ENCODE data around the gene ATE1.

The ATE1 gene

GRCh38 chr10:121854809-121855445 is 72.9 kb downstream of the ATE1 start:
- H3K36me3 ChIP-seq (ENCODE audit: control insufficient read depth in 5 of 5, insufficient read depth in 5 of 5, low read length in 5 of 5): peaks cover 3 to 33% (median 18%) of the 10 kb centered on the region in 5 donors

GRCh38 chr10:121853950-121854349 is 73.9 kb downstream of the ATE1 start:
- Histone ChIP-seq H3K9me3 (ENCODE audit: control insufficient read depth in 5 of 5, low read length in 5 of 5) (no peaks in the 10 kb centered on the region), H3K4me3 (ENCODE audit: low read depth in 1 of 5, low read length in 5 of 5) (no peak overlapping the region), H3K4me1 (ENCODE audit: control insufficient read depth in 5 of 5, insufficient read depth in 5 of 5, low read length in 5 of 5) (no peaks in the 10 kb centered on the region), H3K27me3 (ENCODE audit: control insufficient read depth in 5 of 5, insufficient read depth in 4 of 5, low read length in 5 of 5) (no peaks in the 10 kb centered on the region), H3K36me3 (ENCODE audit: control insufficient read depth in 5 of 5, insufficient read depth in 5 of 5, low read length in 5 of 5) (peaks cover 6 to 34% (median 19%) of the 10 kb centered on the region in 5 donors), H3K9ac (ENCODE audit: low read length in 5 of 5) (no peak overlapping the region), H3K27ac (ENCODE audit: low read depth, low read length) (no peak overlapping the region)

More at GRCh38 chr10:121854809-121855445, 72.9 kb downstream of the ATE1 start:
- Histone ChIP-seq H3K9ac (ENCODE audit: low read length in 5 of 5) (no peak overlapping the region), H3K9me3 (ENCODE audit: control insufficient read depth in 5 of 5, low read length in 5 of 5) (no peaks in the 10 kb centered on the region), H3K4me1 (ENCODE audit: control insufficient read depth in 5 of 5, insufficient read depth in 5 of 5, low read length in 5 of 5) (no peaks in the 10 kb centered on the region), H3K4me3 (ENCODE audit: low read depth in 1 of 5, low read length in 5 of 5) (no peak overlapping the region), H3K27me3 (ENCODE audit: control insufficient read depth in 5 of 5, insufficient read depth in 4 of 5, low read length in 5 of 5) (no peaks in the 10 kb centered on the region), H3K27ac (ENCODE audit: low read depth, low read length) (no peak overlapping the region)

- no peak overlapping the region for H3K4me3 ChIP-seq (ENCODE audit: low read depth in 1 of 5, low read length in 5 of 5)
- H3K36me3 ChIP-seq (ENCODE audit: control insufficient read depth in 5 of 5, insufficient read depth in 5 of 5, low read length in 5 of 5): peaks cover 6 to 29% (median 12%) of the 10 kb centered on the region in 5 donors
- no peaks in the 10 kb centered on the region for H3K4me1 ChIP-seq (ENCODE audit: control insufficient read depth in 5 of 5, insufficient read depth in 5 of 5, low read length in 5 of 5)
- H3K27me3 ChIP-seq (ENCODE audit: control insufficient read depth in 5 of 5, insufficient read depth in 4 of 5, low read length in 5 of 5): no peaks in the 10 kb centered on the region
- no peaks in the 10 kb centered on the region for H3K9me3 ChIP-seq (ENCODE audit: control insufficient read depth in 5 of 5, low read length in 5 of 5)
- no peak overlapping the region for H3K9ac ChIP-seq (ENCODE audit: low read length in 5 of 5)
- H3K27ac ChIP-seq (ENCODE audit: low read depth, low read length): no peak overlapping the region
These were observed 76.0 kb downstream of the ATE1 start for GRCh38 chr10:121851786-121852185.

GRCh38 chr10:121848082-121848481 is 79.7 kb downstream of the ATE1 start:
- H3K4me1 ChIP-seq (ENCODE audit: control insufficient read depth in 5 of 5, insufficient read depth in 5 of 5, low read length in 5 of 5): no peaks in the 10 kb centered on the region
- no peak overlapping the region for H3K9ac ChIP-seq (ENCODE audit: low read length in 5 of 5)
- no peak overlapping the region for H3K4me3 ChIP-seq (ENCODE audit: low read depth in 1 of 5, low read length in 5 of 5)
- peaks cover 0 to 3% (median 0%) of the 10 kb centered on the region in 5 donors for H3K9me3 ChIP-seq (ENCODE audit: control insufficient read depth in 5 of 5, low read length in 5 of 5)
- H3K27ac ChIP-seq (ENCODE audit: low read depth, low read length): no peak overlapping the region
- no peaks in the 10 kb centered on the region for H3K27me3 ChIP-seq (ENCODE audit: control insufficient read depth in 5 of 5, insufficient read depth in 4 of 5, low read length in 5 of 5)
- H3K36me3 ChIP-seq (ENCODE audit: control insufficient read depth in 5 of 5, insufficient read depth in 5 of 5, low read length in 5 of 5): peaks cover 9 to 25% (median 14%) of the 10 kb centered on the region in 5 donors

- no peaks in the 10 kb centered on the region for H3K27me3 ChIP-seq (ENCODE audit: control insufficient read depth in 5 of 5, insufficient read depth in 4 of 5, low read length in 5 of 5)
- no peak overlapping the region for H3K9ac ChIP-seq (ENCODE audit: low read length in 5 of 5)
- H3K4me3 ChIP-seq (ENCODE audit: low read depth in 1 of 5, low read length in 5 of 5): no peak overlapping the region
- H3K4me1 ChIP-seq (ENCODE audit: control insufficient read depth in 5 of 5, insufficient read depth in 5 of 5, low read length in 5 of 5): no peaks in the 10 kb centered on the region
- no peak overlapping the region for H3K27ac ChIP-seq (ENCODE audit: low read depth, low read length)
- H3K9me3 ChIP-seq (ENCODE audit: control insufficient read depth in 5 of 5, low read length in 5 of 5): peaks cover 0 to 3% (median 0%) of the 10 kb centered on the region in 5 donors
- peaks cover 9 to 25% (median 14%) of the 10 kb centered on the region in 5 donors for H3K36me3 ChIP-seq (ENCODE audit: control insufficient read depth in 5 of 5, insufficient read depth in 5 of 5, low read length in 5 of 5)
These were observed 81.3 kb downstream of the ATE1 start for GRCh38 chr10:121846555-121846954.

GRCh38 chr10:121845044-121845784 is 82.6 kb downstream of the ATE1 start:
- peaks cover 6 to 21% (median 10%) of the 10 kb centered on the region in 5 donors for H3K36me3 ChIP-seq (ENCODE audit: control insufficient read depth in 5 of 5, insufficient read depth in 5 of 5, low read length in 5 of 5)
- H3K4me1 ChIP-seq (ENCODE audit: control insufficient read depth in 5 of 5, insufficient read depth in 5 of 5, low read length in 5 of 5): no peaks in the 10 kb centered on the region
- H3K4me3 ChIP-seq (ENCODE audit: low read depth in 1 of 5, low read length in 5 of 5): no peak overlapping the region
- peaks cover 0 to 3% (median 0%) of the 10 kb centered on the region in 5 donors for H3K9me3 ChIP-seq (ENCODE audit: control insufficient read depth in 5 of 5, low read length in 5 of 5)
- no peak overlapping the region for H3K9ac ChIP-seq (ENCODE audit: low read length in 5 of 5)
- H3K27me3 ChIP-seq (ENCODE audit: control insufficient read depth in 5 of 5, insufficient read depth in 4 of 5, low read length in 5 of 5): no peaks in the 10 kb centered on the region
- no peak overlapping the region for H3K27ac ChIP-seq (ENCODE audit: low read depth, low read length)

GRCh38 chr10:121844537-121844936 is 83.3 kb downstream of the ATE1 start:
- peaks cover 3 to 18% (median 10%) of the 10 kb centered on the region in 5 donors for H3K36me3 ChIP-seq (ENCODE audit: control insufficient read depth in 5 of 5, insufficient read depth in 5 of 5, low read length in 5 of 5)
- H3K27me3 ChIP-seq (ENCODE audit: control insufficient read depth in 5 of 5, insufficient read depth in 4 of 5, low read length in 5 of 5): no peaks in the 10 kb centered on the region
- H3K27ac ChIP-seq (ENCODE audit: low read depth, low read length): no peak overlapping the region
- H3K4me1 ChIP-seq (ENCODE audit: control insufficient read depth in 5 of 5, insufficient read depth in 5 of 5, low read length in 5 of 5): no peaks in the 10 kb centered on the region
- H3K9ac ChIP-seq (ENCODE audit: low read length in 5 of 5): no peak overlapping the region
- H3K9me3 ChIP-seq (ENCODE audit: control insufficient read depth in 5 of 5, low read length in 5 of 5): peaks cover 0 to 3% (median 0%) of the 10 kb centered on the region in 5 donors
- H3K4me3 ChIP-seq (ENCODE audit: low read depth in 1 of 5, low read length in 5 of 5): no peak overlapping the region

- H3K9ac ChIP-seq (ENCODE audit: low read length in 5 of 5): no peak overlapping the region
These were observed 84.5 kb downstream of the ATE1 start for GRCh38 chr10:121843379-121843778.

GRCh38 chr10:121841862-121842261 is 86.0 kb downstream of the ATE1 start:
- peaks cover 0 to 18% (median 3%) of the 10 kb centered on the region in 5 donors for H3K36me3 ChIP-seq (ENCODE audit: control insufficient read depth in 5 of 5, insufficient read depth in 5 of 5, low read length in 5 of 5)

More at GRCh38 chr10:121843379-121843778, 84.5 kb downstream of the ATE1 start:
- no peak overlapping the region for H3K4me3 ChIP-seq (ENCODE audit: low read depth in 1 of 5, low read length in 5 of 5)
- H3K36me3 ChIP-seq (ENCODE audit: control insufficient read depth in 5 of 5, insufficient read depth in 5 of 5, low read length in 5 of 5): peaks cover 3 to 18% (median 6%) of the 10 kb centered on the region in 5 donors
- peaks cover 0 to 3% (median 0%) of the 10 kb centered on the region in 5 donors for H3K9me3 ChIP-seq (ENCODE audit: control insufficient read depth in 5 of 5, low read length in 5 of 5)
- no peaks in the 10 kb centered on the region for H3K4me1 ChIP-seq (ENCODE audit: control insufficient read depth in 5 of 5, insufficient read depth in 5 of 5, low read length in 5 of 5)
- no peak overlapping the region for H3K27ac ChIP-seq (ENCODE audit: low read depth, low read length)
- no peaks in the 10 kb centered on the region for H3K27me3 ChIP-seq (ENCODE audit: control insufficient read depth in 5 of 5, insufficient read depth in 4 of 5, low read length in 5 of 5)

GRCh38 chr10:121838931-121839330 is 88.9 kb downstream of the ATE1 start:
- H3K27ac ChIP-seq (ENCODE audit: low read depth, low read length): no peak overlapping the region
- H3K4me3 ChIP-seq (ENCODE audit: low read depth in 1 of 5, low read length in 5 of 5): no peak overlapping the region
- H3K36me3 ChIP-seq (ENCODE audit: control insufficient read depth in 5 of 5, insufficient read depth in 5 of 5, low read length in 5 of 5): peaks cover 6 to 19% (median 17%) of the 10 kb centered on the region in 5 donors
- no peaks in the 10 kb centered on the region for H3K4me1 ChIP-seq (ENCODE audit: control insufficient read depth in 5 of 5, insufficient read depth in 5 of 5, low read length in 5 of 5)
- H3K27me3 ChIP-seq (ENCODE audit: control insufficient read depth in 5 of 5, insufficient read depth in 4 of 5, low read length in 5 of 5): no peaks in the 10 kb centered on the region
- H3K9me3 ChIP-seq (ENCODE audit: control insufficient read depth in 5 of 5, low read length in 5 of 5): no peaks in the 10 kb centered on the region
- no peak overlapping the region for H3K9ac ChIP-seq (ENCODE audit: low read length in 5 of 5)

More at GRCh38 chr10:121841862-121842261, 86.0 kb downstream of the ATE1 start:
- no peak overlapping the region for H3K4me3 ChIP-seq (ENCODE audit: low read depth in 1 of 5, low read length in 5 of 5)
- no peak overlapping the region for H3K9ac ChIP-seq (ENCODE audit: low read length in 5 of 5)
- no peak overlapping the region for H3K27ac ChIP-seq (ENCODE audit: low read depth, low read length)
- no peaks in the 10 kb centered on the region for H3K4me1 ChIP-seq (ENCODE audit: control insufficient read depth in 5 of 5, insufficient read depth in 5 of 5, low read length in 5 of 5)
- peaks cover 0 to 3% (median 0%) of the 10 kb centered on the region in 5 donors for H3K9me3 ChIP-seq (ENCODE audit: control insufficient read depth in 5 of 5, low read length in 5 of 5)
- no peaks in the 10 kb centered on the region for H3K27me3 ChIP-seq (ENCODE audit: control insufficient read depth in 5 of 5, insufficient read depth in 4 of 5, low read length in 5 of 5)

Measured in subcutaneous abdominal adipose tissue (tissue), 5 donors.